ENCODE results near the gene TBC1D1.

Gene TBC1D1

GRCh38 chr4:38100474-38101255 is 209.8 kb downstream of the TBC1D1 start:
- Mint-ChIP-seq H3K27me3 (ENCODE audit: low read depth) (no peaks in the 10 kb centered on the region), H3K9me3 (no peaks in the 10 kb centered on the region), H3K27ac (no peak overlapping the region), H3K4me1 (ENCODE audit: low read depth) (peaks cover 10% of the 10 kb centered on the region), H3K4me3 (no peak overlapping the region), H3K36me3 (ENCODE audit: low read depth) (peaks cover 25% of the 10 kb centered on the region)
- DNase-seq (ENCODE audit: low spot score): no peak

GRCh38 chr4:38101563-38101962 is 210.7 kb downstream of the TBC1D1 start:
- Mint-ChIP-seq H3K36me3 (ENCODE audit: low read depth) (peaks cover 23% of the 10 kb centered on the region), H3K4me1 (ENCODE audit: low read depth) (peaks cover 12% of the 10 kb centered on the region), H3K27ac (no peak overlapping the region), H3K9me3 (no peaks in the 10 kb centered on the region), H3K27me3 (ENCODE audit: low read depth) (no peaks in the 10 kb centered on the region), H3K4me3 (no peak overlapping the region)
- no peak for DNase-seq (ENCODE audit: low spot score)

GRCh38 chr4:38102957-38103588 is 212.2 kb downstream of the TBC1D1 start:
- Mint-ChIP-seq H3K36me3 (ENCODE audit: low read depth) (peaks cover 24% of the 10 kb centered on the region), H3K9me3 (no peaks in the 10 kb centered on the region), H3K27me3 (ENCODE audit: low read depth) (no peaks in the 10 kb centered on the region), H3K27ac (no peak overlapping the region), H3K4me3 (no peak overlapping the region), H3K4me1 (ENCODE audit: low read depth) (peaks cover 13% of the 10 kb centered on the region)
- DNase-seq (ENCODE audit: low spot score): no peak

- peaks cover 18% of the 10 kb centered on the region for H3K36me3 Mint-ChIP-seq (ENCODE audit: low read depth)
Measured at GRCh38 chr4:38105475-38106220, 214.8 kb downstream of the TBC1D1 start.

GRCh38 chr4:38106311-38106710 is 215.4 kb downstream of the TBC1D1 start:
- Mint-ChIP-seq H3K4me3 (no peak overlapping the region), H3K4me1 (ENCODE audit: low read depth) (peaks cover 9% of the 10 kb centered on the region), H3K27ac (no peak overlapping the region), H3K9me3 (no peaks in the 10 kb centered on the region), H3K27me3 (ENCODE audit: low read depth) (no peaks in the 10 kb centered on the region), H3K36me3 (ENCODE audit: low read depth) (peaks cover 18% of the 10 kb centered on the region)
- no peak for DNase-seq (ENCODE audit: low spot score)

More at GRCh38 chr4:38105475-38106220, 214.8 kb downstream of the TBC1D1 start:
- no peaks in the 10 kb centered on the region for H3K9me3 Mint-ChIP-seq
- DNase-seq (ENCODE audit: low spot score): no peak
- no peak overlapping the region for H3K4me3 Mint-ChIP-seq
- H3K27me3 Mint-ChIP-seq (ENCODE audit: low read depth): no peaks in the 10 kb centered on the region
- H3K4me1 Mint-ChIP-seq (ENCODE audit: low read depth): peaks cover 9% of the 10 kb centered on the region
- H3K27ac Mint-ChIP-seq: no peak overlapping the region

GRCh38 chr4:38106886-38107514 is 216.1 kb downstream of the TBC1D1 start:
- no peak for DNase-seq (ENCODE audit: low spot score)
- Mint-ChIP-seq H3K9me3 (no peaks in the 10 kb centered on the region), H3K36me3 (ENCODE audit: low read depth) (peaks cover 18% of the 10 kb centered on the region), H3K4me3 (no peak overlapping the region), H3K4me1 (ENCODE audit: low read depth) (peaks cover 9% of the 10 kb centered on the region), H3K27me3 (ENCODE audit: low read depth) (no peaks in the 10 kb centered on the region), H3K27ac (no peak overlapping the region)

GRCh38 chr4:38107818-38108217 is 216.9 kb downstream of the TBC1D1 start:
- Mint-ChIP-seq H3K4me1 (ENCODE audit: low read depth) (peaks cover 9% of the 10 kb centered on the region), H3K4me3 (no peak overlapping the region), H3K36me3 (ENCODE audit: low read depth) (peaks cover 15% of the 10 kb centered on the region), H3K27me3 (ENCODE audit: low read depth) (no peaks in the 10 kb centered on the region), H3K9me3 (no peaks in the 10 kb centered on the region), H3K27ac (no peak overlapping the region)
- DNase-seq (ENCODE audit: low spot score): no peak

- Mint-ChIP-seq H3K27me3 (ENCODE audit: low read depth) (no peaks in the 10 kb centered on the region), H3K36me3 (ENCODE audit: low read depth) (peaks cover 14% of the 10 kb centered on the region), H3K9me3 (no peaks in the 10 kb centered on the region), H3K27ac (no peak overlapping the region), H3K4me1 (ENCODE audit: low read depth) (peaks cover 9% of the 10 kb centered on the region), H3K4me3 (no peak overlapping the region)
- no peak for DNase-seq (ENCODE audit: low spot score)
Measured at GRCh38 chr4:38109370-38109769, 218.5 kb downstream of the TBC1D1 start.

GRCh38 chr4:38109896-38110295 is 219.0 kb downstream of the TBC1D1 start:
- Mint-ChIP-seq H3K27me3 (ENCODE audit: low read depth) (no peaks in the 10 kb centered on the region), H3K9me3 (no peaks in the 10 kb centered on the region), H3K4me3 (no peak overlapping the region), H3K36me3 (ENCODE audit: low read depth) (peaks cover 14% of the 10 kb centered on the region), H3K4me1 (ENCODE audit: low read depth) (peaks cover 11% of the 10 kb centered on the region), H3K27ac (no peak overlapping the region)
- no peak for DNase-seq (ENCODE audit: low spot score)

- peaks cover 3% of the 10 kb centered on the region for H3K4me1 Mint-ChIP-seq (ENCODE audit: low read depth)
- H3K27ac Mint-ChIP-seq: no peak overlapping the region
- DNase-seq (ENCODE audit: low spot score): no peak
- H3K36me3 Mint-ChIP-seq (ENCODE audit: low read depth): peaks cover 16% of the 10 kb centered on the region
- H3K27me3 Mint-ChIP-seq (ENCODE audit: low read depth): no peaks in the 10 kb centered on the region
- H3K4me3 Mint-ChIP-seq: no peak overlapping the region
- no peaks in the 10 kb centered on the region for H3K9me3 Mint-ChIP-seq
Measured at GRCh38 chr4:38111024-38111423, 220.1 kb downstream of the TBC1D1 start.

GRCh38 chr4:38111717-38112116 is 220.8 kb downstream of the TBC1D1 start:
- no peak for DNase-seq (ENCODE audit: low spot score)
- no peak overlapping the region for H3K27ac Mint-ChIP-seq
- no peak overlapping the region for H3K4me3 Mint-ChIP-seq
- H3K36me3 Mint-ChIP-seq (ENCODE audit: low read depth): peaks cover 17% of the 10 kb centered on the region
- H3K4me1 Mint-ChIP-seq (ENCODE audit: low read depth): peaks cover 3% of the 10 kb centered on the region
- H3K9me3 Mint-ChIP-seq: no peaks in the 10 kb centered on the region
- no peaks in the 10 kb centered on the region for H3K27me3 Mint-ChIP-seq (ENCODE audit: low read depth)

- Mint-ChIP-seq H3K27ac (no peak overlapping the region), H3K4me3 (no peak overlapping the region), H3K36me3 (ENCODE audit: low read depth) (peaks cover 9% of the 10 kb centered on the region), H3K27me3 (ENCODE audit: low read depth) (no peaks in the 10 kb centered on the region), H3K4me1 (ENCODE audit: low read depth) (peaks cover 2% of the 10 kb centered on the region), H3K9me3 (no peaks in the 10 kb centered on the region)
- DNase-seq (ENCODE audit: low spot score): no peak
Measured at GRCh38 chr4:38113132-38113531, 222.2 kb downstream of the TBC1D1 start.

- Mint-ChIP-seq H3K27ac (no peak overlapping the region), H3K9me3 (no peaks in the 10 kb centered on the region), H3K36me3 (ENCODE audit: low read depth) (peaks cover 8% of the 10 kb centered on the region), H3K4me3 (no peak overlapping the region), H3K4me1 (ENCODE audit: low read depth) (peaks cover 2% of the 10 kb centered on the region), H3K27me3 (ENCODE audit: low read depth) (no peaks in the 10 kb centered on the region)
- DNase-seq (ENCODE audit: low spot score): no peak
Measured at GRCh38 chr4:38113551-38113950, 222.7 kb downstream of the TBC1D1 start.

All from T-helper 2 cell treated with Interferon-gamma antibody and Interleukin-4, amounts not matched to agents 5 μg/mL and 100 μg/mL, for 36 hours (primary cell).